GM15510 (cell line): Measurements from ENCODE around the gene TNFSF8.

Source experiments
- POLR2A ChIP-seq: IDR thresholded peaks from 3 replicates; pipeline ENCODE4 v1.6.1; 2011; ENCODE audit warnings: borderline replicate concordance; ENCODE audit not compliant: insufficient read length; ENCODE audit errors: extremely low read depth

The TNFSF8 gene

DNA sequence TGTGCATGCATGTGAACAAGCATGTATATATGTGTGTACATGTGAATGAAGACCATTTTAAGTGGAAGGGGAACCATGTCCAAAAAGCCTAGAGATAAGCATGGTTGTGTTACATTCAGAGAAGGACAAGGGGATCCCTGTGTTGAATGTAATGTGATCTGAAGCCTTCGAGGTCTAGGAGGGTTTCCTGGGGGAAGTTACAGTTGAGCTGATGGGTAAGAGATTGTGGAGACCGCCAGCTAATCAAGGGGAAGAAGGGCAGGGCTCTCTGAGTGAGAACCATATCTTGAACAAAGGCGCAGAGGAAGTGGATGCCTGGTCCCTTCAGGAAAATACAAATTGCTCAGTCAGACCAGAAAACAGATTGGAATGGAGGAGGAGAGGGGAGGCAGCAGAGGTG, 79.1 kb downstream of the TNFSF8 start:
- TF ChIP-seq POLR2A, result no peak
